NCI-H2029 treated with DMSO at 0.1 percent for 48 hours (cell line): Measurements from ENCODE around the gene SGCE.
A peak's percentile ranks its signal among the peaks of the same experiment; 100 is the strongest.
"Not testable (repeated sequence)": the region's sequence is repeated elsewhere in the genome, so short reads cannot be mapped to it uniquely, and the experiment has no call there.

Experiments used
- DNase-seq: peaks from one replicate; lab custom pipeline; 2025; lab: John Stamatoyannopoulos, UW

SGCE gene, protein sequence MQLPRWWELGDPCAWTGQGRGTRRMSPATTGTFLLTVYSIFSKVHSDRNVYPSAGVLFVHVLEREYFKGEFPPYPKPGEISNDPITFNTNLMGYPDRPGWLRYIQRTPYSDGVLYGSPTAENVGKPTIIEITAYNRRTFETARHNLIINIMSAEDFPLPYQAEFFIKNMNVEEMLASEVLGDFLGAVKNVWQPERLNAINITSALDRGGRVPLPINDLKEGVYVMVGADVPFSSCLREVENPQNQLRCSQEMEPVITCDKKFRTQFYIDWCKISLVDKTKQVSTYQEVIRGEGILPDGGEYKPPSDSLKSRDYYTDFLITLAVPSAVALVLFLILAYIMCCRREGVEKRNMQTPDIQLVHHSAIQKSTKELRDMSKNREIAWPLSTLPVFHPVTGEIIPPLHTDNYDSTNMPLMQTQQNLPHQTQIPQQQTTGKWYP

DNA sequence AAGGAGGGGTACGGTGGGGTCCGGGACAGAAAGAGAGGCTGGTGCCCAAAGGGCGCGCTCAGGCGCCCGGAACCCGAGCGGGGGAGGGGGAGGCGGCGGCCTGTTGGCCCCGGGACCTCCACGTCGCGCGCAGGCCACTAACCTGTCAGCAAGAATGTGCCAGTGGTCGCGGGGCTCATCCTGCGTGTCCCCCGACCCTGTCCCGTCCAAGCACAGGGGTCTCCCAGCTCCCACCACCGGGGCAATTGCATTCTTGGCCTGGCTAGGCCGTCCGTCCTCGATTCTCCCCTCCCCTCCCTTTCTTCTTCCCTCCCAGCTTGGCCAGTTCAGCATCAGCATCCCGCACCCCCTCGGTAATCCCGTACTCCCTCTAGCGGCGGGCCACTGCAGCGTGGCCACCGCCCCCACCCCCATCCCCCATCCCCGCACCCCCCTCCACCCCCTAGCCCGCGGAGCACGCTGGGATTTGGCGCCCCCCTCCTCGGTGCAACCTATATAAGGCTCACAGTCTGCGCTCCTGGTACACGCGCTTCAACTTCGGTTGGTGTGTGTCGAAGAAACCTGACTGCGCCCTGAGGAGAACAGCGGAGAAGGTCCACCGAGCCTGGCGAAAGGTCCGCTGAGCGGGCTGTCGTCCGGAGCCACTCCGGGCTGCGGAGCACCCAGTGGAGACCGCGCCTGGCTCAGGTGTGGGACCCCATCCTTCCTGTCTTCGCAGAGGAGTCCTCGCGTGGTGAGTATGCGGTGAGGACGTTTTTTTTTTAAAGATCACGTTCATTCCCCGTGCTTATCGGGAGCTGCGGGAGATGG, at the start of gene SGCE:
TSS of gene SGCE (minus strand) at position 286 of the 810 bp plus-strand sequence. CDS start at position 251, 35 bp downstream.
- DNase-seq: peak; percentile 61

DNA sequence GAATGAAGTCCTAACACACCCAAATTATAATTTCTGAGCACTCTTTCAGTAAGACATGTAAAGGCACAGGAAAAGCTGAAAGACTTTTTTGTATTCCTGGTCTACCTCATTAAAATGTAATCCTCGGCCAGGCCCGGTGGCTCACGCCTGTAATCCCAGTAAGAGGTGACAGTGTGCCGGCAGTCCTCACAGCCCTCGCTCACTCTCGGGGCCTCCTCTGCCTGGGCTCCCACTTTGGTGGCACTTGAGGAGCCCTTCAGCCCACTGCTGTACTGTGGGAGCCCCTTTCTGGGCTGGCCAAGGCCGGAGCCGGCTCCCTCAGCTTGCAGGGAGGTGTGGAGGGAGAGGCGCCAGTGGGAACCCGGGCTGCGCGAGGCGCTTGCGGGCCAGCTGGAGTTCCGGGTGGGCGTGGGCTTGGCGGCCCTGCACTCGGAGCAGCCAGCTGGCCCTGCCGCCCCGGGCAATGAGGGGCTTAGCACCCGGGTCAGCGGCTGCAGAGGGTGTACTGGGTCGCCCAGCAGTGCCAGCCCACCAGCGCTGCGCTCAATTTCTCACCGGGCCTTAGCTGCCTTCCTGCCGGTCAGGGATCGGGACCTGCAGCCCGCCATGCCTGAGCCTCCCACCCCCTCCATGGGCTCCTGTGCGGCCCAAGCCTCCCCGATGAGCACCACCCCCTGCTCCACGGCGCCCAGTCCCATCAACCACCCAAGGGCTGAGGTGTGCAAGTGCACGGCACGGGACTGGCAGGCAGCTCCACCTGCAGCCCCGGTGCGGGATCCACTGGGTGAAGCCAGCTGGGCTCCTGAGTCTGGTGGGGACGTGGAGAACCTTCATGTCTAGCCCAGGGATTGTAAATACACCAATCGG, 49.5 kb upstream of the SGCE start:
- not testable (repeated sequence) for DNase-seq

DNA sequence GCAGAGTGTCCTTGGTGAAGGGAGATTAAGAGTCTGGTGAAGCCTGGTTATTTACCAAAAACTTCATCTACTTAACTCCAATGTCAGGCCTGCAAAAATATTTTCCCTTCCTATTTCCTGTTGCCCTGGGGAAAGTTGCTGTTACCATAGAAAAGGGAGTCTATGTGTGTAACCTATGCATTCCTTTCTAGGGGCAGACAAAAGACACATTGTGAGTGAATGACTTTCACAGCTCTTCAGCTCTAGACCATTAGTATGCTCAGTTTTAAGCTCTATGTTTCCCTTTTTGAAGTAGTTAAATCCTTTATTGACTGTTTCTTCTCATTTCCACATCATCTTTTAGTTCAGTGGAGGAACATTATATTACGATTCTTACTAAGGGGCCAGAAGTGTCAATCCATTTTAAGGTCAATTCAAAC, 45.6 kb upstream of the SGCE start:
- no peak for DNase-seq

DNA sequence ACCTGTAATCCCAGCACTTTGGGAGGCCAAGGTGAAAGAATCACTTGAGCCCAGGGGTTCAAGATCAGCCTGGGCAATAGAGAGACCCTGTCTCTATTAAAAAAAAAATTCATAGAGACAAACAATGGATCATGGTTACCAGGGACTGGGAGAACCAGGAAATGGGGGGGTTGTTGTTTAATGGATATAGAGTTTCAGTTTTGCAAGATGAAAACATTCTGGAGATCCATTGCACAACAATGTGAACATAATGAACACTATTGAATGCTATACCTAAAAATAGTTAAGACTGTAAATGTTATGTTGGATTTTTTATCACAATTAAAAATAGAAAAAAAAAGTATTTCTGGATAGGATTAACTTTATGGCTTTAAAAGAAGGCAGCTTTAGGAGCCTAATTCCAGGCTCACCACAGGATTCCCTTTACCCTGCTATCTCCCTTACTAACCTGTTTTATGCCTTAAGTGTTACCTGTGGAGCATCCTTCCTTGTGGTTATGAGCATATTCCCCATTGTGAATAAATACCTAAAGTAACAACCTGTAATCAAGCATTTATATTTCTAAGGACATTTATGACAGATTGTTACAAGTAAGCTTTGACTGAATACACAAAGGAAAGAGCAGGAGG, 45.1 kb upstream of the SGCE start:
- no peak for DNase-seq

DNA sequence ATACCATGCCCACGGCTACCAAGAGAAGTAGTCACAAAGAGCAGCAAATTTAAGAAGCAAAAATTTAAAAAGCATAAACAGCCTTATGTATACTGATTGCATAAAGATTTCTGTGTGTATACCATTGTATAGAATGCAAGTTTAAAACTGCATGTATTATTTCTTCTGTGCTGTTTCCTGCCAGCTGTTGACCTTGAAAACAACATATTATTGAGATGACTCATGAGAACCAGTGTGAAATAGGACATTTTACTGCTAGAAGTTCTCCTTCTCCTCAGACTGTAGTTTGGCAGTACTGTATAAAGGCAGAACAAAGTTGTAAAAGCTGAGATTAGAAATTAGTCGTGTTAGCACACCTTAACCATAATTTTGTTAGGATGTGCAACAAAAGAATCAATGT, 42.3 kb upstream of the SGCE start:
- no peak for DNase-seq

DNA sequence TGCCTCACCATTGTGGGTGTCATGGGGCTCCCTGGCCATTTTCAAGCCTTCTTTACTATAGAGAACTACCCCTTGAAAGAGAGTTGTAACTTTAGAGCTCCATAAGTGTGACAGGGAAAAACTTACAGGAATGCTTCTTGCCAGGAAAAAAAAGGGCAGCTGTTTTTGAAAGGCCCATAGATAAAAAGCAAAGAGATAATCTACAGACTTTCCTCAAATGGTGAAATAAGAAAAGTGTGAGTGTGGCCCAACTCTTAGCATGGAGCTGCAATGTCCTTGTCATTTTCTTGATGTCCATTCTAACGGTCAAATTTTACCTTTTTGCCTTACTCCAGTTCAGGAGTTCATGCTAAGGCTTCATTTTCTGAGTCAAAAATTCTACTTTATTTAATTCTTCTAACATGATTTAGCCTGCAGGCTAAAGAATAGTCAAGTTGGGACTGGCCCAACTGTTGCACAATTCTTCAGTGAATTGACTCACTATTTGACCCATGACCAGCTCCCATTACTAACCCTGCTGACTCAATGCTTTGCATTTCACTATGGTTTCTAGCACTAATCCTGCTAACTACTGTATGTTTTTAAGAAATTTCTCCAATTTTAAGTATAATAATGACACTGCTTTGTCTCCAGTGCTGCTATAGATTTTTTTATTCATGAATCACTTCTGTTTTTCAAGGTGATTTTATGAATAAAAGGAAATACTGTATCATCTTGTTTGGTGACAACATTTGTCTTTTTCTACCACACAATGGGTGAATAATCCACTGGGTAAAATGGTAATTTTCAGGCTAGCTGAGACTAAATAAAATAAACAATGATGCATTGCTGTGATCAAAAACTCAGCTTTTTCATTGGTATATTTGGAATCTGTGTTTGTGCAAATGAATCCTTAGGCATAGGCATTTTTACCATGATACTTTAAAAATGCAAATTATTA, 41.4 kb upstream of the SGCE start:
- no peak for DNase-seq

DNA sequence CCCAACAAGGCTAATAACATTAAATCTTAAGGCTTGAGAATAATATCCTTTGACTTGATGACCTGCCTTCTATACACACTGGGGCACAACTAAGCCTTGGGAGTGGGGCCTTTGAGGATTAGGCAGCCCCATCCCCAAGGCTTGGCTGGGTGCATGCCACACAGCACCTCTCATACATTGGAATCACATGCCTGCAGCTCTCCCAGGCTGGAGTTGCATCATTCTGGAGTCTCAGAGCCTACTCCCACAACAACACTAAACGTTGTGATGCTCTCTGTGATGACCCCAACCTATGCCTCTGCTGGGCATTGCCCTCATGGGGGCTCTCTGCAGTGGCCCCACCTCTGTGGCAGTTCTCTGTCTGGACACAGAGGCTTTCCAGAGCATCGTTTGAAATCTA, 31.9 kb upstream of the SGCE start:
- no peak for DNase-seq

DNA sequence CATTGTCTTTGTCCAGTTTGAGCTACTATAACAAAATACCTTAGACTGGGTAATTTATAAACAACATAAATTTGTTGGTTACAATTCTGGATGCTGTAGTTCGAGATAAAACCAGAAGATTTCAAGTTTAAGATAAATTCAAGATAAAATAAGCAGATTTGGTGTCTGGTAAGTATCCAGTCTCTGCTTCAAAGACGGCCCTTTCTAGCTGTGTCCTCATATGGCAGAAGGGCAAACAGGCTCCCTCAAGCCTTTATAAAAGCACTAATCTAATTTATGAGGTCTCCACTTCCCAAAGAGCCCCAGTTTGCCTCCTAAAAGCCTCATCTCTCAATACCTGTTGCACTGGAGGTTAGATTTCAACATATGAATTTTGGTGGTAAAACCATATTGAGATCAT, 31.1 kb upstream of the SGCE start:
- DNase-seq: no peak

DNA sequence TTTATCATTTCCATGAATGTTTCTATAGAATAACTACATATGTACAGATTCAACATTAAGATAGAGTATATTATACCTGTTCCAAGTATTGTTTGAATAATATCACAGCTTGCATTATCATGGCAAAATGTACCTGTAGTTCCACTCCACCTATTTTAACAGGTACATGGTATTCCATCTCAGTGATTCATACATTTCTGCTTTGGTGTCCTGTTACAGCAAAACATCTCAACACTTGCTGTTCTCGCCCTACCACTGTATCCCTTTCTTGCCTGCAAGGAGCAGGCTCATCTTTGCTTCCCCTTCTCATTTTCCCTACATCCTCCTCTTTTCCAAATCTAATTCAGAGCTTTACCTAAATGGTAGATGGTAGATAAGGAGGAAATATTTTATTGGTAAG, 27.1 kb upstream of the SGCE start:
- DNase-seq: no peak

DNA sequence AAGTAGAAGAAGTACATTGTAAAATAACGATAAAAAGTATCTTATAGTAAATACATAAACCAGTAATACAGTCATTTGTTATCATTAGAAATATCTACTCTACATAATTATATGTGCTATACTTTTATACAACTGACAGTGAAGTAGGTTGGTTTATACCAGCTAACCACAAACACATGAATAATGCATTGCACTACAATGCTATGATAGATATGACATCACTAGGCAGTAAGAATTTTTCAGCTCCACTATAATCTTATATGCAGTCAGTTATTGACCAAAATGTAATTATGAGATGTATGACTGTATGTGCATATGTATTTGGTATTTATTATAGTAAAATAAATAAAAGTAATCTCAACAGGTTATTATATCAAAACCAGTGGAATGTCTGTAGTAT, 23.4 kb upstream of the SGCE start:
- no peak for DNase-seq

DNA sequence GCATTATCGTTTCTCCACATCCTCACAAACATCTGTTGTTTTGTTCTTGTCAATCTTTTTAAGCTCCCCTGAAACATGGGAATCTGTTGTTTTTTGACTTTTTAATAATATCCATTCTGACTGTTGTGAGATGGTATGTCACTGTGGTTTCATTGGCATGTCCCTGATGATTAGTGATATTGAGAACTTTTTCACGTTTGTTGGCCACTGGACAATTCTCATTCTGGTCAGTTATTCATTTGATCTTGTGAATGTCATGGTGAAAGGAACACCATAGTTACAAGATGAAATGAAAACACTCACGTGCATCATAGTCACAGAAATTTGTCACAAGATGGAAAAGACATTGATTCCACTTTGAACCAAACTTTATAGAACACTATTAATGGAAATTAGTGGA, 20.5 kb upstream of the SGCE start:
- no peak for DNase-seq

DNA sequence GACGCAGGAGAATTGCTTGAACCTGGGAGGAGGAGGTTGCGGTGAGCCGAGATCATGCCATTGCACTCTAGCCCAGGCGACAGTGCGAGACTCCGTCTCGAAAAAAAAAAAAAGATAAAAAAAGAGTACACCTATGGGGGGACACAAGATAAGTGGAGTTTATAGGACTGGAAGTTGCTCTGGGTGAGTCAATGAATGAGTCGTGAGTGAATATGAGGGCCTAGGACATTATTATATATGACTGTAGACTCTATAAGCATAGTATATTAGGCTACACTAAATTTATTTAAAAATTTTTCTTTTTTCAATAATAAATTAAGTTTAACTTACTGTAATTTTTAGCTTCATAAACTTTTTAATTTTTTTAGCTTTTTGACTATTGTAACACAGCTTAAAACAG, 19.4 kb upstream of the SGCE start:
- DNase-seq: no peak

DNA sequence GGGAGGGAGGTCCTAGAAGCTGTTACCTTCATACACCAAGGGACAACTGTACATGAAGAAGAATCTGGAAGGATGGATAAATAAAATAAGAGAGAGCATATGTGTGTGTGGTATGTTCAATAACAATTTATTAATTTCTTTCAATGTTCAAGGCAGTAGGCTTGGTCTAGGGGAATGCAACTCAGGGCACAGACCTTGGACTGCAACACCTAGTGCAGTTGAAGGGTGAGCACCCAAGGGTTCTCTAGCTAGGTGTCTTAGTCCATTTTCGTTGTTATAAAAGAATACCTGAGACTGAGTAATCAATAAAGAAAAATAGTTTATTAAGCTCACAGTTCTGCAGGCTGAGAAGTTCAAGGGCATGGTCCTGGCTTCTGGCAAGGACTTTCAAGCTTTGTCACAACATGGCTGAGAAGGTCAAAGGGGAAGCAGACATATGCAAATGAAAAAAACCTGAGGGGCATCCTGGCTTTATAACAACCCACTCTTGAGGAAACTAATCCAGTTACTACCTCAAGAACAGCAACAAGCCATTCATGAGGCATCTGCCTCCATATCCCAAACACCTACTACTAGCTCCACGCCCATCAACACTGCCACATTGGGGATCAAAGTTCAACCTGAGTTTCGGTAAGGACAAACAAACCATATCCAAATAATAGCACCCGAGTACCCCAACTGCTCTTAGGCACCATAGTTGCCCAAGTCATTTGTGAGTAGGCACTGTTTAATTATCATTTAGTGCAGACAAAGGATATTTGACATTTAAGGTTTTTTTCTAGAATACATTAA, 15.7 kb upstream of the SGCE start:
- DNase-seq: no peak

DNA sequence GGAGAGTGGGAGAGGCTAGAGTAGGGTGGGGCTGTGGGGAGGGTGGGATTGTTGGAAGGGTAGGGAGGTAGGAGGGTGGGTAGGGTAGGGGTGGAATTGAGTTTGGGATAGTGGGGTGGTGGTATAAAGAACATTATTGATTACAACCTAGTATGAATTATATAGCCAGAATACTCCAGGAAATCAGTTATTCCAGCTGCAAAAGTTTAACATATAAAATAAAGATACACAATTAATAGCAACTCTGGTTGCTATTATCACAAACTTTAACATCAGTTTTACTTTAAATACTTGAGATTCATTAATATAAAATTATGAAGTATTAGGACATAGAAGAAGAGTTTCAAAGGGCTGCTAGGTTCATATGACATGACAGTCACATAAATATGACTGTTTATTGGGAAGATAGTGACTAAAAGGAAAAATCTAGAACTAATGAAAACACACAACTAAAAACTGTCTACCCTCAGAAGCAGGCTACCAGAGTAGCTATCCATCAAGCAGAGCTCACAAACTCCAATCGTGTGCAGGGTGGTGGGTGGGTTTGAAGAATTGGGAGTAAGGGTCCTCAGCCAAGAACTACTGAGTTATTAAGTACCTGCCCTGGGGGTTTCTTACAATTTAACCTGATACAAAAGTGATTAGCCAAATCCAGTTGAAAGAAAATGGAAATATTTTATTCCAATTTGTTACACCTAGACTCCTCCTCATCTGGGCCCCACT, 14.0 kb upstream of the SGCE start:
- no peak for DNase-seq

DNA sequence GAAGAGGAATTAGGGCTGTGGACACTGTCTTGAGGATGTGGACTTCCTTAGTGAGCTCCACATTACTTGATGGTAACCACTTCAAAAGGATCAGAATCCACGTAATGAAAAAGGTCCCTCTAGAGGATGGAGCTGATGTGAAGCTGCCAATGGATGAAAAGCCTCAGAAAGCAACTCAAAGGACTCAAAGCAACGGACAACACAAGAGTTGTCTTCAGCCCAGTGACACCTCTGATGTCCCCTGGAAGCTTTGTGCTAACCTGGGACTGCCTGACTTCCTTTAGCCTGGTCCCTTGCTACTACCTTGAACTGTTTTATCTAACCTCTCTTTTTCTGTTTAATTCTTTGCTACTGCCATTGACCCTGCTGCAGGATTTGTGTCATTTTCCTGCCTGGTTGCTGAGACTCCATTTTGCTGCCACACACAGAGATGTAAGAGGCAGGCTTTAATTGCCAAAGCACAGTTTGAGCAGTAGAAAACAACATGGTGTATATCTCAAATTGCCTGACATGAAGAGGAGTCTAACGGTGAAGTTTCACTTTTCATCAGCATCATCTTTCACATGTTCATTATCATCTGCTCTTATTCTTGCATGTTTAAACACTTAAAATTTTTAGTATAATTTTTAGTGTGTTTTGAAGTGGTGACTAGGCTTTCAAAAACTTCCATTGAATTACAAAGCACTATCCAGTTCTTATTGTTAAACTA, 11.1 kb upstream of the SGCE start:
- DNase-seq: no peak

DNA sequence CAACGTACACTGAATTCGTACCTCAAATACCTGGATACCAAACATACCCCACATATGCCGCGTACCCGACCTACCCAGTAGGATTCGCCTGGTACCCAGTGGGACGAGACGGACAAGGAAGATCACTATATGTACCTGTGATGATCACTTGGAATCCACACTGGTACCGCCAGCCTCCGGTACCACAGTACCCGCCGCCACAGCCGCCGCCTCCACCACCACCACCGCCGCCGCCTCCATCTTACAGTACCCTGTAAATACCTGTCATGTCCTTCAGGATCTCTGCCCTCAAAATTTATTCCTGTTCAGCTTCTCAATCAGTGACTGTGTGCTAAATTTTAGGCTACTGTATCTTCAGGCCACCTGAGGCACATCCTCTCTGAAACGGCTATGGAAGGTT, 9.5 kb upstream of the SGCE start:
- DNase-seq: no peak

DNA sequence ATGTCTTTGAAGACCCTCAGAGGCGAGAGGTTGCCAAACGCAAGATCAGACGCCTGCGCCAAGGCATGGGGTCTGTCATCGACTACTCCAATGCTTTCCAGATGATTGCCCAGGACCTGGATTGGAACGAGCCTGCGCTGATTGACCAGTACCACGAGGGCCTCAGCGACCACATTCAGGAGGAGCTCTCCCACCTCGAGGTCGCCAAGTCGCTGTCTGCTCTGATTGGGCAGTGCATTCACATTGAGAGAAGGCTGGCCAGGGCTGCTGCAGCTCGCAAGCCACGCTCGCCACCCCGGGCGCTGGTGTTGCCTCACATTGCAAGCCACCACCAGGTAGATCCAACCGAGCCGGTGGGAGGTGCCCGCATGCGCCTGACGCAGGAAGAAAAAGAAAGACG, 8.1 kb upstream of the SGCE start:
- DNase-seq: no peak

DNA sequence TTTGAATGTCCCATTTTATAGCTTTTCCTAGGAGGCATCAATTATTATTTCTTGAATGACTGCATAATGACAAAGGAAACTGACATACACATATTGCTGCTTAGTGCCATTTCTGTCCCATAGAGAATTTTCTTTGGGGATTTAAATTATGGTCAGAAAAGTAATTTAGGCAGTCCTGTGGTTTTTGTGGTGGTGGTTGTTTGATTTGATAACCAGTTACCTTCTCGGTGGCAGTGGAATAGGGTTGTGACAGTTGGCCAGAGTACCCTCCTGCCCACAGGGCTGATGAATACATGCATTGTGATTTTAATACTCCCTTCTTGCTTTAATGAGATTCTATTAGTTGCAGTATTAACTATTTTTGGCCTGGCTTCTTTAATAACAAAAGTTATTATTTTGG, 6.6 kb upstream of the SGCE start:
- no peak for DNase-seq

DNA sequence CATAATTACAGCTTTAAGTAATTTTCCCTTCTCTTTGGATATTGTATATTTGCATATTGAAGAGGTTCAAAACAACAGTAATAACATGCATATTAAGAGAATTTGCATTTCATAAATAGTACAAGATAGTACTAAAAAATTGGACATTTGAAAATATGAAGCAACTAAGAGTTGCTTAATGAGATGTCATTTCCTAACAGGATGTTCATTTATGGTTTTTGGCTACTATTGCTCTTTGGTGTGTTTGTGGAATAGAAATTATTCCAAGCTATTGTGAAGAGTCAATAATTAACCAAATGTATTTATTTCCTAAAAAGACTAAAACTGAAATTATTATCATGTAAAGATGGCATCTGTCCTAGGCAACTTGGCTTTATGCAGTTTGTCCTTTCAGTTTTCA, 4.1 kb upstream of the SGCE start:
- DNase-seq: no peak
